Ovary (tissue), 3 donors: ENCODE measurements around the gene STBD1.

Experiments
- POLR2A ChIP-seq: fragments of 450-650 bp; IDR thresholded peaks from one replicate; pipeline ENCODE4 v1.6.1; 2017; ENCODE audit warnings: antibody characterized with exemption, mild to moderate bottlenecking, moderate library complexity
- TF ChIP-seq, protein P1 (sequence below), 3 donors: fragments of 450-650 bp in 2 of 3; fragments of 200-600 bp in 1 of 3; IDR thresholded peaks; one replicate each; pipeline versions ENCODE4 v1.5.1 to v1.8.0; 2016 to 2022; ENCODE audit warnings: antibody characterized with exemption in 3 of 3, mild to moderate bottlenecking in 1 of 3
- donor health status: DM: no; HTN: no; CAD: no.

DNA sequence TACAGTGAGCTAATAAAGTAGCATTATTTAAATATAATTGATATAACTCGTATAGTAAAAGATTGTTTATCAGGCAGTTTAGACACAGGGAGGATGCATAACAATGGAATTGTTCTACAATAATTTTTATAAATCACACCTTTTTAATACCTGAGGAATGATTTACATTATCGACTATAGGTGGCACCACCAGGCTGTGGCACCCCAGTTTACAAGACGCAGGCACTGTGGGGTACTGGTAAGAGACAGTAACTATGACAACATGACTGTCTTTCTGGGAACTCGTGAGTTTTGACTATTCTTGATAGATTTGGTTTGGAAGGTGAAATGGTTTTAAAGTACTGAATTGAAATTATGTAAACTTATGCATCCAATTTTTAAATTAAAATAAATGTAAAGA is 27.1 kb upstream of the STBD1 start:
- TF ChIP-seq, protein P1, sequence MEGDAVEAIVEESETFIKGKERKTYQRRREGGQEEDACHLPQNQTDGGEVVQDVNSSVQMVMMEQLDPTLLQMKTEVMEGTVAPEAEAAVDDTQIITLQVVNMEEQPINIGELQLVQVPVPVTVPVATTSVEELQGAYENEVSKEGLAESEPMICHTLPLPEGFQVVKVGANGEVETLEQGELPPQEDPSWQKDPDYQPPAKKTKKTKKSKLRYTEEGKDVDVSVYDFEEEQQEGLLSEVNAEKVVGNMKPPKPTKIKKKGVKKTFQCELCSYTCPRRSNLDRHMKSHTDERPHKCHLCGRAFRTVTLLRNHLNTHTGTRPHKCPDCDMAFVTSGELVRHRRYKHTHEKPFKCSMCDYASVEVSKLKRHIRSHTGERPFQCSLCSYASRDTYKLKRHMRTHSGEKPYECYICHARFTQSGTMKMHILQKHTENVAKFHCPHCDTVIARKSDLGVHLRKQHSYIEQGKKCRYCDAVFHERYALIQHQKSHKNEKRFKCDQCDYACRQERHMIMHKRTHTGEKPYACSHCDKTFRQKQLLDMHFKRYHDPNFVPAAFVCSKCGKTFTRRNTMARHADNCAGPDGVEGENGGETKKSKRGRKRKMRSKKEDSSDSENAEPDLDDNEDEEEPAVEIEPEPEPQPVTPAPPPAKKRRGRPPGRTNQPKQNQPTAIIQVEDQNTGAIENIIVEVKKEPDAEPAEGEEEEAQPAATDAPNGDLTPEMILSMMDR (IDR thresholded peaks at IDR 0.05), result no peak
- no peak for TF ChIP-seq POLR2A
